Endothelial cell (in vitro differentiated cells): ENCODE results near the gene CYB561A3. TPM values are rescaled to one million over a fixed set of nuclear protein-coding genes. Genes with fewer than 3 reads are reported as not detected.

ENCODE experiments used
- DNase-seq: peaks from one replicate; pipeline ENCODE4 v3.0.0; 2021; ENCODE audit warnings: low spot score
- H3K27ac Mint-ChIP-seq: one replicate; pipeline ENCODE4 v1.8.0; 2021; ENCODE audit warnings: mixed read lengths, inconsistent platforms; ENCODE audit not compliant: unreplicated experiment
- H3K27me3 Mint-ChIP-seq: one replicate; pipeline ENCODE4 v1.8.0; 2021; ENCODE audit warnings: mild to moderate bottlenecking, moderate library complexity, mixed read lengths, inconsistent platforms; ENCODE audit not compliant: unreplicated experiment
- H3K36me3 Mint-ChIP-seq: one replicate; pipeline ENCODE4 v1.8.0; 2021; ENCODE audit warnings: mild to moderate bottlenecking, low read depth, mixed read lengths, inconsistent platforms; ENCODE audit not compliant: unreplicated experiment
- H3K4me1 Mint-ChIP-seq: one replicate; pipeline ENCODE4 v1.8.0; 2021; ENCODE audit warnings: mild to moderate bottlenecking, mixed read lengths, inconsistent platforms; ENCODE audit not compliant: unreplicated experiment
- H3K4me3 Mint-ChIP-seq: one replicate; pipeline ENCODE4 v1.8.0; 2021; ENCODE audit warnings: mild to moderate bottlenecking, mixed read lengths, inconsistent platforms; ENCODE audit not compliant: unreplicated experiment
- H3K9me3 Mint-ChIP-seq: one replicate; pipeline ENCODE4 v1.8.0; 2021; ENCODE audit warnings: mixed read lengths, inconsistent platforms; ENCODE audit not compliant: unreplicated experiment
- CTCF ChIP-seq: fragments of 200-600 bp; sonication (generic); IDR thresholded peaks from one replicate; pipeline ENCODE4 v1.5.0; 2021; ENCODE audit warnings: antibody characterized with exemption; ENCODE audit not compliant: unreplicated experiment
- total RNA-seq: library from RNA; stranded (reverse); fragmentation: NEBNext Ultra II Directional; extraction: Animal tissue kit (Norgen Biotek cat#: 25700); gene quantifications from one replicate; pipeline ENCODE4 v1.2.1, GENCODE V29; 2021; ENCODE audit not compliant: unreplicated experiment

Gene CYB561A3
- total RNA-seq, 1 donor from 2014 or later = 21.6 TPM

DNA sequence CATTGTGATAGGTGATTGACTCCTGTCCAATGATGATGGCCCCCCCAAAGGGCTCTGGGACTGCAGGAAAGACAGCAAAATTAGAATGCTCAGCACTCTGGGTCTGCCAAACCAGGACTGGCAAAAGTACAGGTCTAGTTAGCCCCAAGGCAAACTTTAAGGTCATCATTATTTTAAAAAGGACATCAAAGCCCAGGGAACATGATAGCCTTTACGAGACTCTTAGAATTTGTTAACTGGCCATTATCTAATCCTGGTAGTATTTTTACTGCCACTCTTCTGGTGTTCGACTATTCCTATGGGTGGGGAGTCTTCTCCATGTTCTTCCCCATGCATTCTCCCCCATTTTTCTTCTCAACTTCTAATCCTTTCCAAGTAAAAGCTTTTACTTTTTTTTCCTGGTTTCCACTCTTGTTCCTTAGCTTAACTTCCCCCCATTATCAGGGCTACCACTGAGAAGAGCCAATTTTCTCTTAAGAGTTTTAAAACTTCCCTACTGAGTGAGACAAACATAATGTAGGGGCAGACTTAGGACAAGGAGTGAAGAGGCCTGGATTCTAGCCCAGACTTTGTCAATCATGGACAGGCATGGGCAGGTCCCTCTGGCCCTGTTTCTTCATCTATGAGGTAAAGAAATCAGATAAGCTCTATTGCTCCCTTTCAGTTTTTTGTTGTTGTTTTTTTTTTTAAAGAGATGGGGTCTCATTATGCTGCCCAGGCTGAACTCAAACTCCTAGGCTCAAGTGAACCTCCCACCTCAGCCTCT, 35.9 kb downstream of the CYB561A3 start:
- Mint-ChIP-seq H3K4me1 (no peaks in the 10 kb centered on the region), H3K27ac (no peak overlapping the region), H3K36me3 (peaks cover 51% of the 10 kb centered on the region), H3K4me3 (no peak overlapping the region), H3K9me3 (no peaks in the 10 kb centered on the region), H3K27me3 (peaks cover 3% of the 10 kb centered on the region)
- DNase-seq = no peak
- TF ChIP-seq CTCF = no peak

DNA sequence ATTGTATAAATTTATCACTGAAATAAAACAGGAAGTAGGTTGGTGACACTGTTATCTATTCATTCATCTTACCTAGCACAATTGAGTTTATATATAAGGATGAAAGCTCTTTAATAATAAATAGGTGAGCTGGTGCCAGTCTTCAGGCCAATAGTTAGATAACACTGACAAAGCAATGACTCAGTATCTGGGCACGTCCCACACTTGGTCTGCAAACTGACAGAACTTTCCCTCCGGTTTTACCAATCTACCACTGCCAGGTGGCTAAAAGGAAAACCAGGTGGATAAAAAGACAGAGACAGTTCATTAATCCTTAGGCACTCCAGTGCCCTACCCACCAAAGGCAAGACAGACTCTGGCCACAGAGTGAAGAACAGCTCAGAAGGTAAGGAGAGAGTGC, 46.4 kb downstream of the CYB561A3 start:
- Mint-ChIP-seq H3K4me3 (no peak overlapping the region), H3K36me3 (peaks cover 25% of the 10 kb centered on the region), H3K4me1 (no peaks in the 10 kb centered on the region), H3K27ac (no peak overlapping the region), H3K27me3 (no peaks in the 10 kb centered on the region), H3K9me3 (no peaks in the 10 kb centered on the region)
- DNase-seq = no peak
- TF ChIP-seq CTCF = no peak

- no peak for DNase-seq
These were observed 50.9 kb downstream of the CYB561A3 start for GRCh38 chr11:61310749-61311148.

DNA sequence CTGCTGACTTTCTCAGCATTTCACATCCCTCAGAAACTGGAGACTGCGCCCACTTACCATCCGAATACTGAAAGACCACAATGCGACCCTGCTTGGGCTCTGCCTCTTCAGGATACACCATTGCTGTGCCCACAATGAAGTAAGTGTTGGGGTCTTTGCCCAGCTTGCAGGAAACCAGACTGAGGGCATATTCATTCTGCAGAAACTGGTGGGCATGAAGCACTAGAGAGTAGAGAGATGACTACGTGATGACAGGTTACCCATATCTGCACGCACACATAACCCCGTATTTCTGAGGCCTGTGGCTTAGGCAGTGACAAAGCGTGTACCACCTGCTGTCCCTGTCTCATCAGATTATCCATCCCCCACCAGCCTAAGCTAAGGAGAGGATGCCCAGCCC, 51.9 kb downstream of the CYB561A3 start:
- Mint-ChIP-seq H3K4me3 (no peak overlapping the region), H3K27ac (no peak overlapping the region)
- no peak for TF ChIP-seq CTCF

More at GRCh38 chr11:61310749-61311148, 50.9 kb downstream of the CYB561A3 start:
- Mint-ChIP-seq H3K9me3 (no peaks in the 10 kb centered on the region), H3K4me1 (no peaks in the 10 kb centered on the region), H3K27ac (no peak overlapping the region), H3K4me3 (peak overlapping the region; percentile 40), H3K36me3 (peaks cover 20% of the 10 kb centered on the region), H3K27me3 (no peaks in the 10 kb centered on the region)
- TF ChIP-seq CTCF = no peak

DNA sequence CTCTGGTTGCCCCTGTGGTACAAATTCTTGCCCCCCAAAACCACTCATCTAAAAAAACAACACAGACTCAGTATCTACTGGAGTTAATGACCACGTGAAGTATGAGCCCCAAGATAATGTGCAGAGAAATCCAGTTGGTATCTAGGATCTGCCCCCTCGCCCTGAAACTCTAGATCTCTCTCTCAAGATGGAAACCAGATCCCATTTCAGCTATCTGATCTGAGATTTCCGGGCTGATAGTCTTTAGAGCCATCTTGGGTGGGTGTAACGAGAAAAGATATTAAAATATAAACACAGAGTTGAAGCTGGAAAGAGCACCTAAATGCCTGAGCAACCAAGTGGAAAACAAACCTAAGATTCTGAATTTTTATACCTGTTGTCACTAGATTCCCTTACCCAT, 52.5 kb downstream of the CYB561A3 start:
- Mint-ChIP-seq H3K27ac (no peak overlapping the region), H3K27me3 (no peaks in the 10 kb centered on the region), H3K4me1 (no peaks in the 10 kb centered on the region), H3K36me3 (peaks cover 16% of the 10 kb centered on the region), H3K9me3 (no peaks in the 10 kb centered on the region), H3K4me3 (no peak overlapping the region)
- TF ChIP-seq CTCF = no peak
- DNase-seq = no peak

More for the DNA sequence above, 51.9 kb downstream of the CYB561A3 start:
- H3K36me3 Mint-ChIP-seq = peaks cover 18% of the 10 kb centered on the region
- no peaks in the 10 kb centered on the region for H3K9me3 Mint-ChIP-seq
- DNase-seq = no peak
- H3K4me1 Mint-ChIP-seq = no peaks in the 10 kb centered on the region
- H3K27me3 Mint-ChIP-seq = no peaks in the 10 kb centered on the region
